Kidney (tissue), 14 donors: ENCODE results near the gene DHX30. TPM values are rescaled to one million over a fixed set of nuclear protein-coding genes. Genes with fewer than 3 reads are reported as not detected.

Experiments used
- DNase-seq, 5 donors: peaks; one replicate each; pipeline ENCODE4 v3.0.0-alpha.2; 2013 to 2020
- FAIRE-seq: peaks from 2 replicates; lab custom pipeline; 2012; peaks lifted over from hg19 to GRCh38; lab: Jason Lieb, UNC
- H3K27ac ChIP-seq, 2 donors: one replicate each; pipeline ENCODE4 v1.7.0; 2013; ENCODE audit warnings: low read depth in 2 of 2, low read length in 2 of 2, inconsistent platforms in 1 of 2
- H3K27me3 ChIP-seq: one replicate; pipeline ENCODE4 v1.7.1; 2013; ENCODE audit warnings: low read length, inconsistent platforms; ENCODE audit not compliant: control insufficient read depth, insufficient read depth
- H3K36me3 ChIP-seq, 3 donors: one replicate each; pipeline versions ENCODE4 v1.7.0 to v1.7.1; 2013; ENCODE audit warnings: low read length in 3 of 3, control low read depth in 1 of 3, inconsistent platforms in 1 of 3; ENCODE audit not compliant: insufficient read depth in 3 of 3, control insufficient read depth in 2 of 3
- H3K4me1 ChIP-seq, 3 donors: one replicate each; pipeline versions ENCODE4 v1.7.0 to v1.7.1; 2013; ENCODE audit warnings: low read length in 3 of 3, inconsistent platforms in 1 of 3, low read depth in 1 of 3; ENCODE audit not compliant: control insufficient read depth in 2 of 3, insufficient read depth in 2 of 3
- H3K4me3 ChIP-seq, 3 donors: one replicate each; pipeline versions ENCODE4 v1.7.0 to v1.8.1; 2013; ENCODE audit warnings: low read length in 3 of 3, control low read depth in 1 of 3, inconsistent platforms in 1 of 3
- H3K9ac ChIP-seq, 3 donors: one replicate each; pipeline versions ENCODE4 v1.7.0 to v1.7.1; 2013; ENCODE audit warnings: low read length in 3 of 3, control low read depth in 1 of 3, inconsistent platforms in 1 of 3
- H3K9me3 ChIP-seq, 3 donors: one replicate each; pipeline versions ENCODE4 v1.7.0 to v1.7.1; 2013; ENCODE audit warnings: low read length in 3 of 3, control low read depth in 1 of 3, inconsistent platforms in 1 of 3; ENCODE audit not compliant: control insufficient read depth in 2 of 3, insufficient read depth in 1 of 3
- intact Hi-C: fragments of 100-400 bp; cut with DNase I; formaldehyde crosslinking; loops from one replicate; pipeline ENCODE4 v1.11.1; 2022
- polyA plus RNA-seq: library from polyadenylated mRNA; stranded (reverse); fragments of 350-450 nt; fragmentation: Illumina TruSeq; extraction: RNeasy Lipid Tissue Mini Kit (QIAGEN cat#74804); gene quantifications from one replicate; pipeline ENCODE4 v1.2.3, GENCODE V29; 2014; ENCODE audit warnings: low read depth, low replicate concordance; ENCODE audit not compliant: insufficient read depth
- total RNA-seq: library from RNA; stranded (reverse); fragmentation: NEBNext Ultra II Directional; extraction: Animal tissue kit (Norgen Biotek cat#: 25700); gene quantifications from one replicate; pipeline ENCODE4 v1.2.1, GENCODE V29; 2021
- TF ChIP-seq, protein P1 (sequence below): IDR thresholded peaks from 3 replicates; pipeline ENCODE4 v1.5.1; 2012; ENCODE audit warnings: mild to moderate bottlenecking, moderate library complexity, borderline replicate concordance; ENCODE audit not compliant: insufficient read depth; ENCODE audit errors: extremely low read depth
- donor health status: control.
- donor health status: control.
- donor health status: control.
- donor health status: control.
- donor health status: control.
- donor health status: DM: yes; HTN: yes; CAD: no.
- donor health status: Normal renal cell carcinoma (clear cell type).

The DHX30 gene
- total and polyA plus RNA-seq, 2 donors from 2014 or later, result 37.8 to 59.7 TPM

- H3K9ac ChIP-seq, result no peak overlapping the region
- no peaks in the 10 kb centered on the region for H3K27me3 ChIP-seq
- no peak for DNase-seq
- peaks cover 0 to 13% (median 9%) of the 10 kb centered on the region in 3 donors for H3K4me1 ChIP-seq
- no peak overlapping the region for H3K27ac ChIP-seq
- no peaks in the 10 kb centered on the region for H3K9me3 ChIP-seq
- H3K4me3 ChIP-seq, result no peak overlapping the region
- H3K36me3 ChIP-seq, result peaks cover 2 to 8% (median 3%) of the 10 kb centered on the region in 3 donors
- intact Hi-C loops, result no loop called here
- FAIRE-seq, result no peak
- TF ChIP-seq, protein P1, sequence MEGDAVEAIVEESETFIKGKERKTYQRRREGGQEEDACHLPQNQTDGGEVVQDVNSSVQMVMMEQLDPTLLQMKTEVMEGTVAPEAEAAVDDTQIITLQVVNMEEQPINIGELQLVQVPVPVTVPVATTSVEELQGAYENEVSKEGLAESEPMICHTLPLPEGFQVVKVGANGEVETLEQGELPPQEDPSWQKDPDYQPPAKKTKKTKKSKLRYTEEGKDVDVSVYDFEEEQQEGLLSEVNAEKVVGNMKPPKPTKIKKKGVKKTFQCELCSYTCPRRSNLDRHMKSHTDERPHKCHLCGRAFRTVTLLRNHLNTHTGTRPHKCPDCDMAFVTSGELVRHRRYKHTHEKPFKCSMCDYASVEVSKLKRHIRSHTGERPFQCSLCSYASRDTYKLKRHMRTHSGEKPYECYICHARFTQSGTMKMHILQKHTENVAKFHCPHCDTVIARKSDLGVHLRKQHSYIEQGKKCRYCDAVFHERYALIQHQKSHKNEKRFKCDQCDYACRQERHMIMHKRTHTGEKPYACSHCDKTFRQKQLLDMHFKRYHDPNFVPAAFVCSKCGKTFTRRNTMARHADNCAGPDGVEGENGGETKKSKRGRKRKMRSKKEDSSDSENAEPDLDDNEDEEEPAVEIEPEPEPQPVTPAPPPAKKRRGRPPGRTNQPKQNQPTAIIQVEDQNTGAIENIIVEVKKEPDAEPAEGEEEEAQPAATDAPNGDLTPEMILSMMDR, result no peak
Observed at GRCh38 chr3:47888986-47889757, 86.2 kb downstream of the DHX30 start.

GRCh38 chr3:47890126-47890827 lies 87.3 kb downstream of the DHX30 start:
- no peak overlapping the region for H3K4me3 ChIP-seq
- no peaks in the 10 kb centered on the region for H3K27me3 ChIP-seq
- FAIRE-seq (no peak), DNase-seq (peak in 2 of 5 donors; percentile 43 to 84)
- no peaks in the 10 kb centered on the region for H3K9me3 ChIP-seq
- no peak overlapping the region for H3K9ac ChIP-seq
- intact Hi-C loops, result no loop called here
- H3K36me3 ChIP-seq, result peaks cover 0 to 3% (median 2%) of the 10 kb centered on the region in 3 donors
- peaks cover 0 to 13% (median 9%) of the 10 kb centered on the region in 3 donors for H3K4me1 ChIP-seq
- TF ChIP-seq, protein P1, result no peak
- peak overlapping the region in 1 of 2 donors; percentile 35 for H3K27ac ChIP-seq

DNA sequence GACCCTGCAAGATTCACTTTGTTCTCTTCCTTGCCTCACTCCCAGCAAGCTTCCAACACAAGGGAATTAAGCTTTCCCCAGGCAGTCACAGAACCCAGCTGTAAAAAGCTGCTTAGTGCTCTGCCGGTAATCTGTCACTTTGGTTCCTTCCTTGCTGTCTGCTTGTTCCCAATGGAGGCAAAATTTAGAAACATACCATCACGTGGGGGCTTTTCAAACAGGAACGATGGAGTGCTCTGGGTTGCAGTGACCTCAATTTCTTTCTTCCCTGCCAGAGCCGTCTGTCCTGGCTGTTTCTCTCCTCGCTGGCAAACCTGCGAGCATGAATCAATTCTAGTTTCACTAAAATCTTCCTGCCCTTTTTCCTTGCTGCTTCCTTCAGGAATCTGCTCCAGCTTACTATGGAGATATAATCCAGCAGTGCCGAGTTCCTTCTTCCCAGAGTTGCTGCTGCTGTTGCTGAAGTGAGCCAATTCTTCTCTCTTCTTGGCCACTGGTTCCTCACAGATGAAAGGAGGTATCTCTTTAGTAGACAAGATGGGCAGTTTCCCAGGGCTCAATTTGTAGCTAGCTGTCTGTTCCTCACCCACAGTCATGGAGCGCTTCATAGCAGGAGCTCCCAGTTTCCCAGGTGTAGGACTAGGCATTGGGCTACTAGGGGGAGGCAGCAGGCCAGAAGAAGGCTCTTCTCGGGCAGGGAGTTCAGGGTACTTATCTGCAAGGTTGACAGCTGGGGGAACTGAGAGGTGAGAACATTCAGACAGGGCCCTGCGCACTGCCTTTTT lies 88.1 kb downstream of the DHX30 start:
- peak overlapping the region in 1 of 2 donors; percentile 35 for H3K27ac ChIP-seq

More for the DNA sequence above, 88.1 kb downstream of the DHX30 start:
- TF ChIP-seq, protein P1, result no peak
- FAIRE-seq (no peak), DNase-seq (peak in 3 of 5 donors; percentile 26 to 91 (median 64))
- H3K4me1 ChIP-seq, result peaks cover 0 to 13% (median 9%) of the 10 kb centered on the region in 3 donors
- intact Hi-C loops, result no loop called here
- no peak overlapping the region for H3K9ac ChIP-seq
- peak overlapping the region in 1 of 3 donors; percentile 10 for H3K4me3 ChIP-seq
- H3K27me3 ChIP-seq, result no peaks in the 10 kb centered on the region
- H3K36me3 ChIP-seq, result peaks cover 0 to 3% (median 2%) of the 10 kb centered on the region in 3 donors
- no peaks in the 10 kb centered on the region for H3K9me3 ChIP-seq
